ENCODE measurements around the gene ITIH5.

Gene ITIH5

DNA sequence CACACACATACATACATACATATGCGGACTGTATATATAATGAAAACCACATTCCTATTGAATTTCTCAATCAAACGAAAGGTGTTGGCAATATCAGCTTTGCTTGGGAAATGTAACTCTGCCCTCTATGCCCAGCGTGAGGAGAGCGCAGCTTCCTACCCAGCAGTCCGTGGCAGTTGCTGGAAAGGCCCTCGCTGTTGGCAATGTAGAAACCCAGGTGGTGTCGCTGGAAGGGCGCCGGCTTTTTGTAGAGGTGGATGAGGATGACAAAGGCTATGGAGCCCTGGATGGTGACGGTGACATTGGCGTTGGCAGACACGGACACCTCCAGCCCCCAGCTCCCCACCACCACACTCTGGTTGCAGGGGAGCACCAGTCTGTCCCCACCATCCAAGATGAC lies 100.9 kb downstream of the ITIH5 start:
- no peak overlapping the region for H3K27ac ChIP-seq
- no peak for TF ChIP-seq ZFX (IDR thresholded peaks at IDR 0.05; ENCODE audit: borderline replicate concordance)
- TF ChIP-seq, protein P1, sequence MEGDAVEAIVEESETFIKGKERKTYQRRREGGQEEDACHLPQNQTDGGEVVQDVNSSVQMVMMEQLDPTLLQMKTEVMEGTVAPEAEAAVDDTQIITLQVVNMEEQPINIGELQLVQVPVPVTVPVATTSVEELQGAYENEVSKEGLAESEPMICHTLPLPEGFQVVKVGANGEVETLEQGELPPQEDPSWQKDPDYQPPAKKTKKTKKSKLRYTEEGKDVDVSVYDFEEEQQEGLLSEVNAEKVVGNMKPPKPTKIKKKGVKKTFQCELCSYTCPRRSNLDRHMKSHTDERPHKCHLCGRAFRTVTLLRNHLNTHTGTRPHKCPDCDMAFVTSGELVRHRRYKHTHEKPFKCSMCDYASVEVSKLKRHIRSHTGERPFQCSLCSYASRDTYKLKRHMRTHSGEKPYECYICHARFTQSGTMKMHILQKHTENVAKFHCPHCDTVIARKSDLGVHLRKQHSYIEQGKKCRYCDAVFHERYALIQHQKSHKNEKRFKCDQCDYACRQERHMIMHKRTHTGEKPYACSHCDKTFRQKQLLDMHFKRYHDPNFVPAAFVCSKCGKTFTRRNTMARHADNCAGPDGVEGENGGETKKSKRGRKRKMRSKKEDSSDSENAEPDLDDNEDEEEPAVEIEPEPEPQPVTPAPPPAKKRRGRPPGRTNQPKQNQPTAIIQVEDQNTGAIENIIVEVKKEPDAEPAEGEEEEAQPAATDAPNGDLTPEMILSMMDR (IDR thresholded peaks at IDR 0.05) = no peak

DNA sequence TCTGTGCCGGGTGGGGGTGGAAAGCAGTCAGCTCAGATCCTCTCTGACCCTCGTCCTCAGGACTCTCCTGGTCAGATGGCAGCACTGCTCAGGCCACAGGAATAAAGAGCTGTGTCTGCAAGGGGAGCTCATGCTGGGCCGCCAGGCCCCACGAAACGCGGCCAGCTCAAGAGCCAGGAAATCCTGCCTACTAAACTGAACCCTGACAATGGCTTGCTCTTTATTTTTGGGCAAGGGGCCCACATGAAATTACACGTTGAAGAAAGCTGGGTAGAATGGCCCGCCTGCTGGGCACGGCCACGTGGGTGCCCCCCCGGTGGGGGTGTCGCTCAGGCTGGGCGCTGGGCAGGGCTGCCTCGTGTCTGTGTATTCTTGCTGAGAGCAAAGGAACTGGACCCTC lies 103.0 kb downstream of the ITIH5 start:
- TF ChIP-seq ZFX (IDR thresholded peaks at IDR 0.05; ENCODE audit: borderline replicate concordance) = no peak
- TF ChIP-seq, protein P1 (IDR thresholded peaks at IDR 0.05) = no peak

GRCh38 chr10:7563368-7563767 lies 103.4 kb downstream of the ITIH5 start:
- TF ChIP-seq, protein P1 (IDR thresholded peaks at IDR 0.05) = no peak
- no peak for TF ChIP-seq ZFX (IDR thresholded peaks at IDR 0.05; ENCODE audit: borderline replicate concordance)
- no peak overlapping the region for H3K27ac ChIP-seq

More for the DNA sequence above, 103.0 kb downstream of the ITIH5 start:
- H3K27ac ChIP-seq = no peak overlapping the region

DNA sequence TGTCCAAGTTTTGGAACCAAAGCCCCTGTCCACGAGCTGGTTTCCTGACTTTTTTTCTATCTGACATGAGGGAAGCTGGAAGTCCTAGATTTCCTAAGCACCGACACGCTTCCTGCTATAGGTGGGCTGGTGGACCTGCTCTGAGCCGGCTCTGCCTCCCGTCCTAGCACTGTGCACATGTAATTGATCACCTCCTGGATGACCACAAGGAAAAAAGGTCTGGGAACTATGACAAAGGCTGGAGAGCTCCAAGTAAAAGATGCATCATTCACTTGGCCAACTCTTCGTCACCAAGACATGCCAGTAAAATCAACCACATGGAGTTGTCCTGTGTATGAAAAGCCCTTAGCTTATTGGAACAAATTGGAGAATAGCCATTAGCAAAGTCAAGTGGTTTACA lies 104.8 kb downstream of the ITIH5 start:
- H3K27ac ChIP-seq = no peak overlapping the region
- no peak for TF ChIP-seq ZFX (IDR thresholded peaks at IDR 0.05; ENCODE audit: borderline replicate concordance)
- TF ChIP-seq, protein P1 (IDR thresholded peaks at IDR 0.05) = no peak

DNA sequence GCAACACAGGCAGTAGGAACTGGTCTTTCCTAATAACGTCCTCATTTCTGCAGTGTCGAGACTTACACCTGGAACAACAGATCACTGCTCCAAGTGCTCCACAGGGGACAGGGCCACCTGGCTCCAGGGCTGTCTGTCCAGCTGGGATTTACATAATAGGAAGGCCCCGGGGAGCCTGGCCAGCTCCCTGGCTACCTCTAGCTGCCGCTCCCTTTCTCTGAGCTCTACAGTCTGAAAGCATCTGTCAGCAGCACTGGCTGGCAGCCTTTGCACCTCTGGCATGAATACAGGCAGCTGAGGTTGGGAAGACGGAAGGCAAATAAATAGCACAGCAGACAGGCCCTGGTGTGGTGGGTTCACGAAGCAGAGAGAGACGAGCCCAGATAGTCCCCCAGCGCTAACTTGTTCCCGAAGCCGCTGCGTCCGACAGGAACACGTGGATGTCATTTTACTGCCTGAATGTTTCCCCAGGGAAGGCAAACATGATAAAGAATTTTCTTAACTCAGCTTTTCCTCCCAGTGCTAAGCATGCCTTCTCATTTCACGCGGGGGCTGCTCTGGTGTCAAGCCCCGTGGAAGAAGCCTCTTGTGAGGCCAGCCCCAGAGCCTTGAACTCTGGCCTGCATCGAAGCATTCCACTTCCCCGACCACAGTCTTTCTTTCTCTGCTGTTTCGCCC lies 105.4 kb downstream of the ITIH5 start:
- no peak overlapping the region for H3K27ac ChIP-seq
- TF ChIP-seq ZFX (IDR thresholded peaks at IDR 0.05; ENCODE audit: borderline replicate concordance) = no peak
- TF ChIP-seq, protein P1 (IDR thresholded peaks at IDR 0.05) = no peak

DNA sequence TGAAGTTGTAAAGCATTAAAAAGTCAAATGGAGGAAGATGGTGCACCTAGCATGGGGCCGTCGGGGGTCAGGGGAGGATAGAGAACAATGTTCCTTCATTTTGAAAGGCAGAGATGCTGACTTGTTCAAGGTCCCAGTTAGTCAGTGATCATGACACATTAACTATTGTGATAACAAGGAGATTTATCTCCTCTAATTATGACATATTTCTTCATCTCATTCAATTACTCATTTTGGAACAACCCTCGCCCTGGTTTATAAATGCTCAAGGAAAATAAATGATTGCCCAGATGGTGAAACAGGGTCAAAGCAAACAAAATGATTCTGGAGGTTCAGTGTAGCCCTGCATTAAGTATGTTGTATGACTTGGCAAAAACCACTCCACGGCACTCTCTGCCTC lies 106.2 kb downstream of the ITIH5 start:
- H3K27ac ChIP-seq = no peak overlapping the region
- TF ChIP-seq ZFX (IDR thresholded peaks at IDR 0.05; ENCODE audit: borderline replicate concordance) = no peak
- TF ChIP-seq, protein P1 (IDR thresholded peaks at IDR 0.05) = no peak

DNA sequence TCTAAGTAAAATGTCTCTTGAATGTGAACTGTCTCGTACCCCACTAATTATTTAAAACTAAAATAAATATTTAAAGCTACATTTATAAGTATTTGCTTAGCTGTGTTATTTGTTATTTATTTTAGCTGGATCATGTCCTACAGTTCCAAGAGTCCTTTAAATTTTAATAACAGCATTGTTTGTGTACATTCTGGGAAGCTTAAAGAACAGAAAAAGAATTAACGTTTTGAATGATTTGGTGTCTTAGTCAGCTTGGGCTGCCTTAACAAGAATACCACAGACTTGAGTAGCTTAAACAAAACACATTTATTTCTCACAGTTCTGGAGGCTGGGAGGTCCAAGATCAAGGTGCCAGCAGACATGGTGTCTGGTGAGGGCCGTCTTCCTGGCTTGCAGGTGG lies 107.4 kb downstream of the ITIH5 start:
- no peak for TF ChIP-seq ZFX (IDR thresholded peaks at IDR 0.05; ENCODE audit: borderline replicate concordance)
- TF ChIP-seq, protein P1 (IDR thresholded peaks at IDR 0.05) = no peak
- H3K27ac ChIP-seq = no peak overlapping the region

Measured in 22Rv1 (cell line).